Measurements from ENCODE around the gene RGS10.
"Not testable (repeated sequence)": the region's sequence is repeated elsewhere in the genome, so short reads cannot be mapped to it uniquely, and the experiment has no call there.

RGS10 gene

DNA sequence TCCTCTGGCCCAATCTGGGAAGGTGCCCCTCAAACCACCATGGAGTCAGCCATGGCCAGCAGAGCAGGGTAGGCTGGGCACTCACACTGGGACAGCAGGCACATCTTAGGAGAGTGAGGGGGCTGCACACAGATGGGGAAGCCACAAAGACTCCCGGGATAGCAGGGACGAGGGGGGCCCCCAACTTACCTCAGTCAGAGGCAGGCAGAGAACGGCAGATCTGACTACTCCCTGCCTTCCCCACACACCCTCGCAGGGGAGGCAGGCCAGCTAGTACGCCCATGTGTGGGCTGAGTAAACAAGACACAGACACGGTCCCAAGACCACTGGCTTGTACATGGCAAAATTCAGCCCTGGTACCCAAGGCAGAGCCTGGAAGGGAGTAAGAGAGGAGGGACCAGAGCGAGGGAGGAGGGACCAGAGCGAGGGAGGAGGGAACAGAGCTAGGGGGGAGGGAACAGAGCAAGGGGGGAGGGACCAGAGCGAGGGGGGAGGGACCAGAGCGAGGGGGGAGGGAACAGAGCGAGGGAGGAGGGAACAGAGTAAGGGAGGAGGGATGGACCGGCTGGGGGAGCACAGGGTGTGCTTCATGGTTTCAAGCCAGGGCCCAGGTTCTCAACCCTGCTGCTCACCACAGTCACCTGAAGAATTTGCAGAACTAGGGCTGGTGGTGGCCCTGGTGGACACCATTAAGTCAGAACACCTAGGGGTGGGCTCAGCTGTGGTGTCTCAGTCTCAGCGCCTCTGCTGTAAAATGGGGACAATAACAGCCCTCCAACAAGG lies 73.8 kb downstream of the RGS10 start:
- no peak overlapping the region for H3K4me3 ChIP-seq (ENCODE audit: control insufficient read depth, low read depth, low read length)
- TF ChIP-seq, protein P1, sequence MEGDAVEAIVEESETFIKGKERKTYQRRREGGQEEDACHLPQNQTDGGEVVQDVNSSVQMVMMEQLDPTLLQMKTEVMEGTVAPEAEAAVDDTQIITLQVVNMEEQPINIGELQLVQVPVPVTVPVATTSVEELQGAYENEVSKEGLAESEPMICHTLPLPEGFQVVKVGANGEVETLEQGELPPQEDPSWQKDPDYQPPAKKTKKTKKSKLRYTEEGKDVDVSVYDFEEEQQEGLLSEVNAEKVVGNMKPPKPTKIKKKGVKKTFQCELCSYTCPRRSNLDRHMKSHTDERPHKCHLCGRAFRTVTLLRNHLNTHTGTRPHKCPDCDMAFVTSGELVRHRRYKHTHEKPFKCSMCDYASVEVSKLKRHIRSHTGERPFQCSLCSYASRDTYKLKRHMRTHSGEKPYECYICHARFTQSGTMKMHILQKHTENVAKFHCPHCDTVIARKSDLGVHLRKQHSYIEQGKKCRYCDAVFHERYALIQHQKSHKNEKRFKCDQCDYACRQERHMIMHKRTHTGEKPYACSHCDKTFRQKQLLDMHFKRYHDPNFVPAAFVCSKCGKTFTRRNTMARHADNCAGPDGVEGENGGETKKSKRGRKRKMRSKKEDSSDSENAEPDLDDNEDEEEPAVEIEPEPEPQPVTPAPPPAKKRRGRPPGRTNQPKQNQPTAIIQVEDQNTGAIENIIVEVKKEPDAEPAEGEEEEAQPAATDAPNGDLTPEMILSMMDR (IDR thresholded peaks at IDR 0.05; ENCODE audit: control insufficient read depth, insufficient read depth, low read depth, low read length, missing control alignments), result no peak
- DNase-seq (ENCODE audit: low read depth), result no peak

DNA sequence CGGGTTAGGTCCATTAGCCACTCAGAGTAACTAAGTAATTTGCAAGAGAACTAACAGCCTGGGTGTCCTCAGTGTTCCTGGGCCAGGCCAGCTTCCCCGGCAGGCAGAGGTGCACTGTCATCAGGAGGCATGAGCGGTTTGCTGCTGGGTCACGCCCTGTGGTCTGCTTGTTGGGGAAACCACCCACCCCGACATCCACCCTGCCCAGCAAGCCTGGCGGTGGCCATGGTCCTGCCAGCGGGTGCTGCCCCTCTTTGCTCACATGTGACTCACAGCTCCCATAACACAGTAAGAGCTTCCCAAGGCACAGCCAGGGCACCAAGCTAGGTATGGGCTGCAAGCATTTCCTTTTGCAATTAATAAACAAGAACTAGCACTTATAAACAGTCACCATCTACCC lies 75.9 kb downstream of the RGS10 start:
- DNase-seq (ENCODE audit: low read depth), result no peak
- TF ChIP-seq, protein P1 (IDR thresholded peaks at IDR 0.05; ENCODE audit: control insufficient read depth, insufficient read depth, low read depth, low read length, missing control alignments), result no peak
- no peak overlapping the region for H3K4me3 ChIP-seq (ENCODE audit: control insufficient read depth, low read depth, low read length)

DNA sequence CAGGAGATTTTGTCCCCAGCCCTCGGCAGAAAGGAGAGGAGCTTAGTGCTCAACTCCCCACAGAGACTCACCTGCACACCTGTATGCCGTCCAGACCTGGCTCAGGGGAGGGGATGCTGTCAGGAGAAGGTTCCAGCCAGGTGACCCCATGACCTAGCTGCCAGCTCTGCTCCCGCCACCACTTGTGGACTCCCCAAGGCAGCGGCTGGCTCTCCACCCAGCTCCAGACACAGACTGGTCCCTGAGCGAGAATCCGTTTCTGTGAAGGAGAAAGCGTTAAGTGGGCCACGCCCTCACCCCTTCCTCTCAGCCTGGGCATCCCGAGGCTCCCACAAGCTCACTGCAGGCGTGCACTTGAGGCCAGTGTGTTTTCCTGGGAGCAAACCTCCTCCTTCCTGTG lies 76.4 kb downstream of the RGS10 start:
- TF ChIP-seq, protein P1 (IDR thresholded peaks at IDR 0.05; ENCODE audit: control insufficient read depth, insufficient read depth, low read depth, low read length, missing control alignments), result no peak
- DNase-seq (ENCODE audit: low read depth), result no peak
- H3K4me3 ChIP-seq (ENCODE audit: control insufficient read depth, low read depth, low read length), result no peak overlapping the region

DNA sequence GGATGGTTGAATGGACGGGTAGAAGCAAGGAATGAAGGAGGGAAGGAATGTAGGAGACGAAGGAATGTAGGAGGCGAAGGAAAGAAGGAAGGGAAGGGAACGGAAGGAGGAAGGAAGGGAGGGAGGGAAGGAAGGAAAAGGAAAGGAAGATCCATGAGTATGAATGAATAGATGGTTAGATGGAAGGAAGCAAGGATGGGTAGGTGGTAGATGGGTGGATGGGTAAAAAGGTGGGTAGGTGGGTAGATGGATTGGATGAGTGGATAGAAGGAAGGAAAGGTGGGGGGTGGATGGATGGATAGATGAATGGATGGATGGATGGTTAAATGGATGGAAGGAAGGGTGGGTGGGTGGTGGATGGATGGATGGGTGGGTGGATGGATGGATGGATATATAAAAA lies 77.4 kb downstream of the RGS10 start:
- no peak overlapping the region for H3K4me3 ChIP-seq (ENCODE audit: control insufficient read depth, low read depth, low read length)
- DNase-seq (ENCODE audit: low read depth), result no peak
- TF ChIP-seq, protein P1 (IDR thresholded peaks at IDR 0.05; ENCODE audit: control insufficient read depth, insufficient read depth, low read depth, low read length, missing control alignments), result no peak

DNA sequence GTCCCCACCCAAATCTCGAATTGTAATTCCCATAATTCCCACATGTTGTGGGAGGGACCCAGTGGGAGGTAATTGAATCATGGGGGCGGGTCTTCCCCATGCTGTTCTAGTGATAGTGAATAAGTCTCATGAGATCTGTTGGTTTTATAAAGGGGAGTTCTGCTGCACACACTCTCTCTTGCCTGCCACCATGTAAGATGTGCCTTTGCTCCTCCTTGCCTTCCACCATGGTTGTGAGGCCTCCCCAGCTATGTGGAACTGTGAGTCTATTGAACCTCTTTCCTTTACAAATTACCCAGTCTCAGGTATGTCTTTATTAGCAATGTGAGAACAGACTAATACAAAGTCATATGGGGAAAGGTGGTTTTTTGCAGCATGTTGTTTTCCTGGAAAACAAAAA lies 79.3 kb downstream of the RGS10 start:
- H3K4me3 ChIP-seq (ENCODE audit: control insufficient read depth, low read depth, low read length); DNase-seq (ENCODE audit: low read depth): not testable (repeated sequence)

DNA sequence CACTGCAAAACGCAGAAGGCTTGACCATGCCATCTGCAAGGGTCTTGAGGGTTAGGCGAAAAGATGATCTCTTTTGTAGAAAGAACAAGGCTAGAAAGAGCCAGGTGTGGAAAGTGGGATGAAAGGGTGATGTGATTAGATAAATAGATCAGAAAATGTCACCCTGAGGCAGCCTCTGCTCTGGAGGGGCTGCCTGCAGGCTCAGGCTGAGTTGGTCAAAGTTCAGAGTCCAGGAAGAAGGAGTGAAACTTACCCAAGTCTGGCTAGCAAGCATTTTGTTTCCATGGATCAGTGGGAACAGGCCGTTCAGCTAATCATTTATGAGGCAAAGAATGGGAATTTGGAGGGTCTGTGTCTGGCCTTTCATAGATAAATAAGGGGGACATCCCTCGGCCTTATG lies 79.7 kb downstream of the RGS10 start:
- TF ChIP-seq, protein P1 (IDR thresholded peaks at IDR 0.05; ENCODE audit: control insufficient read depth, insufficient read depth, low read depth, low read length, missing control alignments), result no peak
- H3K4me3 ChIP-seq (ENCODE audit: control insufficient read depth, low read depth, low read length), result no peak overlapping the region
- no peak for DNase-seq (ENCODE audit: low read depth)

DNA sequence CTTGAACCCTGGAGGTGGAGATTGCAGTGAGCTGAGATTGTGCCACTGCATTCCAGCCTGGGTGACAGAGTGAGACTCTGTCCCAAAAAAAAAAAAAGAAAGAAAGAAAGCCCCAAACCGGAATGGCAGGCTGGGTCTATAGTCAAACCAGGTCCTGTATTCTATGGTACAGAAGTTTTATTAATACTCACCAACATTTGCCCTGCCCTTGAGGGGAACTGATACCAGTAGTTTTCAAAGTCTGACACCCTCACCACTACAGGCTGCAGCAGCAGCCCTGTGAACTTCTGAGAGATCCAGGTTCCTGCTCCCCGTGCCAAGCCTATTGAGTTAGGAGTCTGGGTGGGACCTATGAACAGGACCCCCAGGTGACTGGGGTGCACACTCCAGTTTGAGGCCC lies 80.6 kb downstream of the RGS10 start:
- TF ChIP-seq, protein P1 (IDR thresholded peaks at IDR 0.05; ENCODE audit: control insufficient read depth, insufficient read depth, low read depth, low read length, missing control alignments), result no peak
- no peak for DNase-seq (ENCODE audit: low read depth)

More for the DNA sequence above, 80.6 kb downstream of the RGS10 start:
- H3K4me3 ChIP-seq (ENCODE audit: control insufficient read depth, low read depth, low read length), result no peak overlapping the region

All from AG09309 (cell line).